HT-29 (cell line): Measurements from ENCODE around the gene GCC1. TPM values are rescaled to one million over a fixed set of nuclear protein-coding genes. Genes with fewer than 3 reads are reported as not detected.

Source experiments
- DNase-seq: peaks from one replicate; pipeline ENCODE4 v3.0.0-alpha.2; 2015; ENCODE audit warnings: low spot score
- total RNA-seq: library from RNA; depleted of rRNA; stranded (reverse); fragments of >200 nt; shearing (Covaris generic); gene quantifications from 2 replicates; pipeline ENCODE4 v1.2.3, GENCODE V29; 2014; rRNA removed

The GCC1 gene
- total RNA-seq, 1 experiment from 2014 or later: 14.7 TPM

DNA sequence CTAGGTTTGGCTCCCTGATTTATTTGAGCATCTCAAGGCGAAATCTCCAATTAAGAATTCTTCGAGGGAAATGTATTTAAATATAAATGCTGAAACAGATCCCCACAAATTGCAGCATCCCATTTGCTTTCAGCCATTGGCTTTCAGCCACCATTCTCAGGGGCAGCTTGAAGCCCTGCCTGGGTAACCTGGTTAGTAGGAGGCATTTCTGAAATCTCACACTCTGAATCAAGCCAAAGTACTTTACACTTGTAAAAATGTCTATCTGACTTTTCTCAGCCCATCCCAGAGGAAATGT, 49.1 kb downstream of the GCC1 start:
- DNase-seq: no peak

DNA sequence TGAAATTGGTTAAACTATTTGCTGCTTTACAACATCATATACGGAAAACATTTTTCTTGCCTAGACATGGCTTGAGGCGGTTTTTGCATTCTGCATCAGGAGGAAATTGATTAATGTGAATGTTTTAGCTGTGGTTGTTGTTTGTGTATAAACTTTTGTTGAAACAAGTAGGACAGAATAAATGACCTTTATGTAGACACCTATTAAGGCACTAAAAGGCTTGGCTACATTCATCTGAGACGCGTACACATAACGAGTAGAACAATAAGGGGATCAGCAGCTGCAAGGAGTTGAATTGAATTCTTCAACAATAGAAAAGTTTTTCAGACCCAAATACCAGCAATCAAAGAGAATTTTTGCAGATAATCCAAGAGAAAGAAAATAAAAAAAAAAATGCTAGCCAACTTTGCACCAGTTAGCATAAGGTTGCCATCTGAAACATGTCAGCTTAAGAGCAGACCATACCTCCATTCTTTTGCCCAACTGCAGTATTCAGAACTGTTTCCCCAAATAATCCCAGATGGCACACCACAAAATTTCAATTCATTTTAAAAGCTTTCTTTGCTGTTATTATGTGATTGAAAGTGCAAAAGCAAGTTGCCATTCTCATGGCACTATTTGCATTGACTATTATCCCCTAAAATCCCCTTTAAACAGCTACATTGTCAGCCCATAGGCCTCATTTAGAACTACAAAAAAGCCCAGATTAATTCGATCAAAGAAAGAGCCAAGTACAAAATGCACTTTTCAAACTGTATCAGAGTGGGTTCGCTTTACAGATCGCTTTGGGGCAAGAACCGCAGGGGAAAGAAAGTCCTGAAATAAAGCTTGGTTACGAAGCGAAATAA, 49.6 kb downstream of the GCC1 start:
- DNase-seq: no peak

GRCh38 chr7:127534636-127535035, 50.8 kb downstream of the GCC1 start:
- DNase-seq: no peak

- no peak for DNase-seq
Measured at GRCh38 chr7:127532736-127533135, 52.7 kb downstream of the GCC1 start.

GRCh38 chr7:127532151-127532550, 53.2 kb downstream of the GCC1 start:
- no peak for DNase-seq

Other genes with a start within 250 kb of the GCC1 start
- gene ZNF800, start 192.9 kb downstream of the GCC1 start, total RNA-seq: 15.9 and 19.1 TPM in 2 replicates
- 349 and 366 TPM in 2 replicates for gene ARF5, start 2.8 kb upstream of the GCC1 start, total RNA-seq
- 2.5 and 2.6 TPM in 2 replicates for gene FSCN3, start 8.1 kb upstream of the GCC1 start, total RNA-seq
- 1.0 and 2.5 TPM in 2 replicates for gene PAX4, start 32.5 kb upstream of the GCC1 start, total RNA-seq
- gene SND1, start 66.6 kb upstream of the GCC1 start, total RNA-seq: 178 and 193 TPM in 2 replicates